PC-3 (cell line): Measurements from ENCODE around the gene SBSN. TPM values are rescaled to one million over a fixed set of nuclear protein-coding genes. Genes with fewer than 3 reads are reported as not detected.

Source experiments
- ATAC-seq: fragments of 200-7000 bp; cut with Tn5 transposase; 2 replicates; pipeline ENCODE4 v1.9.1; 2020; ENCODE audit warnings: mild to moderate bottlenecking, moderate library complexity
- BruUV-seq: library from RNA; stranded (reverse); fragments of 400-500 nt; replicated peaks from 2 replicates; lab custom pipeline; 2021; lab: Mats Ljungman, UMichigan
- CTCF ChIA-PET: fragments of 300-600 bp; sonication (Branson Sonifier 250); formaldehyde crosslinking; loops from one replicate; lab custom pipeline; 2022; ENCODE audit warnings: antibody characterized with exemption; lab: Charles Lee
- POLR2A ChIA-PET: fragments of 300-600 bp; sonication (Branson Sonifier 250); formaldehyde crosslinking; loops from one replicate; lab custom pipeline; 2022; ENCODE audit warnings: antibody characterized with exemption; ENCODE audit not compliant: unreplicated experiment; lab: Charles Lee
- DNase-seq: peaks from one replicate; pipeline ENCODE4 v3.0.0-alpha.2; 2015
- H2AFZ ChIP-seq: fragments of 300-600 bp; sonication (generic); 2 replicates; pipeline ENCODE4 v1.6.0; 2016; ENCODE audit warnings: antibody characterized with exemption, low read length
- H3F3A ChIP-seq: fragments of 300-600 bp; sonication (generic); one replicate; pipeline ENCODE4 v1.6.0; 2017; ENCODE audit warnings: antibody characterized with exemption, low read length, control low read depth, mild to moderate bottlenecking; ENCODE audit not compliant: unreplicated experiment
- H3K27ac ChIP-seq: fragments of 300-600 bp; sonication (generic); 2 replicates; pipeline ENCODE4 v1.5.1; 2016; ENCODE audit warnings: mild to moderate bottlenecking, low read length
- H3K27me3 ChIP-seq: fragments of 300-600 bp; sonication (generic); 2 replicates; pipeline ENCODE4 v1.6.1; 2016; ENCODE audit warnings: low read length, mixed read lengths
- H3K36me3 ChIP-seq: fragments of 300-600 bp; sonication (generic); 2 replicates; pipeline ENCODE4 v1.6.1; 2016; ENCODE audit warnings: low read depth, mixed run types, low read length, mixed read lengths
- H3K4me1 ChIP-seq: fragments of 300-600 bp; sonication (generic); 2 replicates; pipeline ENCODE4 v1.5.1; 2016; ENCODE audit warnings: low read length; ENCODE audit not compliant: insufficient read depth
- H3K4me2 ChIP-seq: fragments of 300-600 bp; sonication (generic); 2 replicates; pipeline ENCODE4 v1.6.0; 2016; ENCODE audit warnings: low read length
- H3K4me3 ChIP-seq: fragments of 300-600 bp; sonication (generic); 2 replicates; pipeline ENCODE4 v1.5.1; 2016; ENCODE audit warnings: mild to moderate bottlenecking, low read length, mixed read lengths
- H3K79me2 ChIP-seq: fragments of 300-600 bp; sonication (generic); 2 replicates; pipeline ENCODE4 v1.6.1; 2017; ENCODE audit warnings: low read length, mixed read lengths
- H3K9ac ChIP-seq: fragments of 300-600 bp; sonication (generic); 2 replicates; pipeline ENCODE4 v1.6.0; 2016; ENCODE audit warnings: mild to moderate bottlenecking, low read length
- H3K9me2 ChIP-seq: fragments of 300-600 bp; sonication (generic); replicated peaks from 2 replicates; pipeline ENCODE4 v1.6.1; 2016; ENCODE audit warnings: mixed run types, low read length, mixed read lengths
- H3K9me3 ChIP-seq: fragments of 300-600 bp; sonication (generic); 2 replicates; pipeline ENCODE4 v1.6.1; 2016; ENCODE audit warnings: low read length, mixed read lengths
- H4K20me1 ChIP-seq: fragments of 300-600 bp; sonication (generic); 2 replicates; pipeline ENCODE4 v1.6.1; 2016; ENCODE audit warnings: low read length, mixed read lengths
- EZH2 ChIP-seq: fragments of 300-600 bp; sonication (generic); IDR thresholded peaks from one replicate; pipeline ENCODE4 v1.6.1; 2017; ENCODE audit warnings: antibody characterized with exemption, mild to moderate bottlenecking, low read length; ENCODE audit not compliant: unreplicated experiment
- EZH2phosphoT487 ChIP-seq: fragments of 300-600 bp; sonication (generic); IDR thresholded peaks from 2 replicates; pipeline ENCODE4 v1.6.1; 2018; ENCODE audit warnings: mild to moderate bottlenecking, antibody characterized with exemption, low read length, borderline replicate concordance
- intact Hi-C: fragments of 100-400 bp; cut with micrococcal nuclease; formaldehyde crosslinking; loops from 2 replicates; pipeline ENCODE4 v1.9.0; 2023
- total RNA-seq: library from RNA; depleted of rRNA; stranded (reverse); fragments of >200 nt; gene quantifications from 2 replicates; pipeline ENCODE4 v1.2.3, GENCODE V29; 2014
- TF ChIP-seq, protein P1 (sequence below): fragments of 300-600 bp; sonication (generic); conservative IDR thresholded peaks from 2 replicates; pipeline ENCODE4 v1.5.1; 2017; ENCODE audit warnings: antibody characterized with exemption, low read depth, mild to moderate bottlenecking, low read length

The SBSN gene
- total RNA-seq, 1 experiment from 2014 or later, result 0.26 TPM

DNA sequence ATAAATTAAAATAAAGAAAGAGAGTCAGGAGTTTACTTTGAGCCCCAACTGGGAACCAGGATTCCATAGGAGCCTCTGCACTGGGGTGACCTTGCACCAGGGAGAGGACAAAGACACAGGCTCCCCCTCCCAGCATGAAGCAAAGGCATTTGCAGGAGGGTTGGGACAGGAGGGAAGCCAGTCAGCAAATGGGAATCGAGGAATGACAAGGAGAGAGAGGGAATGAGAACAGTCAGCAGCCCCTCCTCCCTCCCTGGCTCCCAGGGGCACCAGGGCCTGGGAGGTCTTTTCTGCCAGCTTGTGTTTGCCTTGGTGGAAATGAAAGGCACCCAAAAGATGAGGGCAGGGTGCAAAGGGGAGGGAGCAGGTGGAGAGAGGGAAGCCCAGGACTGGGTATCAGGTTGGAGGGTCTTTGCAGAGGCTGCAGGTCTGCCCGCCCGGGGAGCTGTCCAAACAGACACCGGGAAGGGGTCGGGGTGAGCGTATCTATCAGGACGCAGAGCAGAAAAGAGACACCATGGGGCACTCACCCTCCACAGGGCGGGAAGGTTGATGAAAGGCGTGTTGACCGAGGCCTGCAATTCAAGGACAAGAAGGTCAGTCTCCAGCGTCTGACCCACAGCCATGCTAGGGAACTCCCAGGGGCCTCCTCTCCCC lies 3.8 kb downstream of the SBSN start:
- no TSS peak for BruUV-seq
- H4K20me1 ChIP-seq, result no peaks in the 10 kb centered on the region
- no peak overlapping the region for H3K27ac ChIP-seq
- H3K4me2 ChIP-seq, result no peak overlapping the region
- H3F3A ChIP-seq, result no peaks in the 10 kb centered on the region
- H2AFZ ChIP-seq, result no peak overlapping the region
- no peak overlapping the region for H3K4me3 ChIP-seq
- H3K9me3 ChIP-seq, result no peaks in the 10 kb centered on the region
- DNase-seq (no peak), ATAC-seq (no peak)
- no peaks in the 10 kb centered on the region for H3K27me3 ChIP-seq
- TF ChIP-seq, protein P1, sequence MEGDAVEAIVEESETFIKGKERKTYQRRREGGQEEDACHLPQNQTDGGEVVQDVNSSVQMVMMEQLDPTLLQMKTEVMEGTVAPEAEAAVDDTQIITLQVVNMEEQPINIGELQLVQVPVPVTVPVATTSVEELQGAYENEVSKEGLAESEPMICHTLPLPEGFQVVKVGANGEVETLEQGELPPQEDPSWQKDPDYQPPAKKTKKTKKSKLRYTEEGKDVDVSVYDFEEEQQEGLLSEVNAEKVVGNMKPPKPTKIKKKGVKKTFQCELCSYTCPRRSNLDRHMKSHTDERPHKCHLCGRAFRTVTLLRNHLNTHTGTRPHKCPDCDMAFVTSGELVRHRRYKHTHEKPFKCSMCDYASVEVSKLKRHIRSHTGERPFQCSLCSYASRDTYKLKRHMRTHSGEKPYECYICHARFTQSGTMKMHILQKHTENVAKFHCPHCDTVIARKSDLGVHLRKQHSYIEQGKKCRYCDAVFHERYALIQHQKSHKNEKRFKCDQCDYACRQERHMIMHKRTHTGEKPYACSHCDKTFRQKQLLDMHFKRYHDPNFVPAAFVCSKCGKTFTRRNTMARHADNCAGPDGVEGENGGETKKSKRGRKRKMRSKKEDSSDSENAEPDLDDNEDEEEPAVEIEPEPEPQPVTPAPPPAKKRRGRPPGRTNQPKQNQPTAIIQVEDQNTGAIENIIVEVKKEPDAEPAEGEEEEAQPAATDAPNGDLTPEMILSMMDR, result no peak
- no peak for TF ChIP-seq EZH2
- TF ChIP-seq EZH2phosphoT487, result no peak
- H3K9me2 ChIP-seq, result no peaks in the 10 kb centered on the region
- no peak overlapping the region for H3K9ac ChIP-seq
- CTCF ChIA-PET, result no interaction called here
- intact Hi-C loops, result no loop called here
- POLR2A ChIA-PET, result no interaction called here
- no peaks in the 10 kb centered on the region for H3K36me3 ChIP-seq
- H3K79me2 ChIP-seq, result no peaks in the 10 kb centered on the region
- H3K4me1 ChIP-seq, result peaks cover 5% of the 10 kb centered on the region

DNA sequence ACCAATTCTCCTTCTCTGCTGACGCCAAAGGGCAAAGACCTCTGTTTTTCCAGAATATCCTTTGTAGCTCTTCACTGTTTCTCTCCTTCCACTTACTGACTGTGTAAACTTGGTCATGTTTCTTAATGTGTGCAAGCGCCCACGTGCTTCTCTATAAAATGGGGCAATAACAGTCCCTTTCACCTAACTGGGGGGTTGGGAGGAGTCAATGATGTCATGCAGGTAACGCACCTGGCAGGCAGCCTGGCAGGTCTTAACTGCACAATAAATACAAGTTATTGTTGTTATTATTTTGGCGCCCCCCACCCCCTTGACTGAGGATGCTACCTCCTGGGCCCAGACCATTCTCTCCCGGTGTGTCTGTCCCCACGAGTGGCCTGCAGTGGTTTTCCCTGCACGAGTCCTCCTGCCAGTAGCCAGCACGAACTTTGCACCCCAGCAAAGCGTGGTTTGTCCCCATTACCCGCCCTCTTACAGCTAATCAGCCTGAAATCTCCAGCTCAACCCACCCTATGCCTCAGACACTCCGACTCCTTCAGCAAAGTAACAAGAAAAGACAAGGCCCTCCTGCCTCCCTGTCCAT lies 5.3 kb downstream of the SBSN start:
- ATAC-seq (no peak), DNase-seq (no peak)
- H3K4me1 ChIP-seq, result peaks cover 19% of the 10 kb centered on the region
- intact Hi-C loops, result no loop called here
- no peak overlapping the region for H3K4me2 ChIP-seq
- H3K4me3 ChIP-seq, result no peak overlapping the region
- no peaks in the 10 kb centered on the region for H3K27me3 ChIP-seq
- no peak overlapping the region for H2AFZ ChIP-seq
- H3K79me2 ChIP-seq, result no peaks in the 10 kb centered on the region
- no peaks in the 10 kb centered on the region for H3F3A ChIP-seq
- no peak overlapping the region for H3K27ac ChIP-seq
- no peaks in the 10 kb centered on the region for H4K20me1 ChIP-seq
- H3K9ac ChIP-seq, result no peak overlapping the region
- no peaks in the 10 kb centered on the region for H3K9me2 ChIP-seq
- no peaks in the 10 kb centered on the region for H3K36me3 ChIP-seq
- ChIA-PET CTCF (no interaction called here), POLR2A (interaction anchor here (0.5 kb wide), 1 partner anchor 323 kb away, joined by 4 read pairs; no protein-coding TSS in a partner anchor)
- no peak for TF ChIP-seq EZH2
- no peak for TF ChIP-seq EZH2phosphoT487
- TF ChIP-seq, protein P1, result no peak
- no TSS peak for BruUV-seq
- H3K9me3 ChIP-seq, result no peaks in the 10 kb centered on the region

DNA sequence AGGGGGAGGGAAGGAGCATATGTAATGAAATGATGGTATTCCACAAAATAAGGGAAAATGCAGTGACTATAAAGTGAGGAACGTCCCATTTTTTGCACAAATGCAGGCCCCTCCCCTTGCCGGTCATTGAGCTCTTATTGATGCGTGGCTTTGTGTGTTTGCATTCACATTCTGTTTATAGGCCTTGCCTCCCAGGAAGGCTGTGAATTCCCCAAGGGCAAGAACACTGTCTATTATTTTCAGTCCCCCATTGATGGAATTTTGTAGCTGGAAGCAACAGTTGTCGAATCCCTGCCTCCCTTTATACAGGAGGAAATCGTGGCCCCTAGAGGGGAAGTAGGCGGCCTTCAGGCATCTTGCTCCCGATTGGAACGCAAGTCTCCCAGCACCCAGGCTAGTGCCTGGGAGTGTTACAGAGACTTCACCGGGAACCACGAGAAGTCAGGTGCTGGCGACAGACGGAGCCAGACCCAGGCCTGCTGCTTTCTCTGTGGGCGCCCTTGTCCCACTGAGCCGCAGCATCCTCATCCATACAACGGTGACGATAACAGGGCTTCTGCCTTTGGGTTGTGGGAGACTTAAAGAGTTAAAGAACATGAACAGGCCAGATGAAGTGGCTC lies 6.9 kb downstream of the SBSN start:
- Histone ChIP-seq H3K4me2 (no peak overlapping the region), H2AFZ (no peak overlapping the region), H3K9me3 (no peaks in the 10 kb centered on the region), H4K20me1 (no peaks in the 10 kb centered on the region), H3F3A (no peaks in the 10 kb centered on the region), H3K79me2 (no peaks in the 10 kb centered on the region), H3K9ac (no peak overlapping the region), H3K27me3 (no peaks in the 10 kb centered on the region), H3K4me3 (no peak overlapping the region), H3K9me2 (no peaks in the 10 kb centered on the region), H3K4me1 (peaks cover 19% of the 10 kb centered on the region), H3K27ac (no peak overlapping the region), H3K36me3 (no peaks in the 10 kb centered on the region)
- no peak for DNase-seq
- no TSS peak for BruUV-seq
- TF ChIP-seq EZH2phosphoT487, result no peak
- no peak for TF ChIP-seq EZH2
- POLR2A ChIA-PET, result no interaction called here
- intact Hi-C loops, result no loop called here
- CTCF ChIA-PET, result no interaction called here
- ATAC-seq, result no peak
